DOHH2 (cell line): ENCODE measurements around the gene UVRAG.

Source experiments
- EZH2phosphoT487 ChIP-seq: fragments of 200-600 bp; sonication (generic); IDR thresholded peaks from 2 replicates; pipeline ENCODE4 v1.6.1; 2017; ENCODE audit warnings: borderline replicate concordance, mild to moderate bottlenecking, antibody characterized with exemption, low read length, moderate library complexity, mixed read lengths
- TF ChIP-seq, protein P1 (sequence below): fragments of 200-600 bp; sonication (generic); IDR thresholded peaks from one replicate; pipeline ENCODE4 v1.5.1; 2014; ENCODE audit warnings: antibody characterized with exemption, mild to moderate bottlenecking, low read depth, low read length; ENCODE audit not compliant: poor library complexity, severe bottlenecking

- TF ChIP-seq, protein P1, sequence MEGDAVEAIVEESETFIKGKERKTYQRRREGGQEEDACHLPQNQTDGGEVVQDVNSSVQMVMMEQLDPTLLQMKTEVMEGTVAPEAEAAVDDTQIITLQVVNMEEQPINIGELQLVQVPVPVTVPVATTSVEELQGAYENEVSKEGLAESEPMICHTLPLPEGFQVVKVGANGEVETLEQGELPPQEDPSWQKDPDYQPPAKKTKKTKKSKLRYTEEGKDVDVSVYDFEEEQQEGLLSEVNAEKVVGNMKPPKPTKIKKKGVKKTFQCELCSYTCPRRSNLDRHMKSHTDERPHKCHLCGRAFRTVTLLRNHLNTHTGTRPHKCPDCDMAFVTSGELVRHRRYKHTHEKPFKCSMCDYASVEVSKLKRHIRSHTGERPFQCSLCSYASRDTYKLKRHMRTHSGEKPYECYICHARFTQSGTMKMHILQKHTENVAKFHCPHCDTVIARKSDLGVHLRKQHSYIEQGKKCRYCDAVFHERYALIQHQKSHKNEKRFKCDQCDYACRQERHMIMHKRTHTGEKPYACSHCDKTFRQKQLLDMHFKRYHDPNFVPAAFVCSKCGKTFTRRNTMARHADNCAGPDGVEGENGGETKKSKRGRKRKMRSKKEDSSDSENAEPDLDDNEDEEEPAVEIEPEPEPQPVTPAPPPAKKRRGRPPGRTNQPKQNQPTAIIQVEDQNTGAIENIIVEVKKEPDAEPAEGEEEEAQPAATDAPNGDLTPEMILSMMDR = no peak
- TF ChIP-seq EZH2phosphoT487 = no peak
Observed at GRCh38 chr11:75950141-75950540, 135.1 kb downstream of the UVRAG start.
